Stimulated activated CD8-positive, alpha-beta memory T cell treated with anti-CD3 and anti-CD28 coated beads, Interleukin-4, amount 100 ng/mL, for 1 hour (primary cell): ENCODE data around the gene TULP4.
"Not testable (repeated sequence)": the region's sequence is repeated elsewhere in the genome, so short reads cannot be mapped to it uniquely, and the experiment has no call there.

Source experiments
- DNase-seq, 2 donors: peaks; one replicate each; pipeline ENCODE4 v3.0.0-alpha.2; 2020; ENCODE audit warnings: low read depth in 2 of 2, low spot score in 1 of 2

TULP4 gene

GRCh38 chr6:158499601-158500000 is 187.3 kb downstream of the TULP4 start:
- no peak for DNase-seq

DNA sequence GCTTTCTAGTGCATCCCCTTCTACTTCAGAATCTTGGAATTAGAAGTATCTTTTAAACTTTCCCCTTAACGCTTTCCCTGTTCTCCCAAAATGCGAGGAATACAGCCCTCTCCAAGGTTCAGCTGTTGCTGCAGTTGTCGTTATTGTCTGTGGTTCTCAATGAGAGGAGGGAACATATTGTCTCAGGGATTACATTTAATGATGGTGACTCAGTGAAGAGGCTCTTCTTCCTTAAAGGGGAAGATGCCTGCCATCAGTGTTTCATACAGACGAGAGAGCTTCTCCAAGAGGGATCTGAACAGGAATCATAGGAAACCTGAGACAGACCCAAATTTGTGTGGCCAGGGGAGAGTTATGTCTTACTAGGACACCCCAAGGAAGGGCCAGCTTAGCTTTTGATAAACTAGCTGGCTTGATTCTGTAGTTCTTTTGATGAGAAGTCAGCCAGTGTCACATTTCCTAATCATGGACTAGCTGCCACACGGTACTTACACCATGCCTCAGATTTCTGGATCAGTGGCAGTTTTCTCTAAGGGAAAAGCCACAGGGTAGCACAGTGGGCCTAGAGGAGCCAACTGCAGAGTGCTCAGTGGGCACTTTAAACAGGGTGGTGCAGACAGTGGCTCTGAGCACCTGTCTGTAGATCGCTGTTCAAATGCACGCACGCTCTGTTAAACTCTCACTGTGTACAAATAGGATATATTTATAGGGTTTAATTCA is 187.9 kb downstream of the TULP4 start:
- no peak for DNase-seq

GRCh38 chr6:158501360-158502262 is 189.3 kb downstream of the TULP4 start:
- DNase-seq, result no peak

GRCh38 chr6:158502263-158502950 is 190.1 kb downstream of the TULP4 start:
- DNase-seq, result no peak

DNA sequence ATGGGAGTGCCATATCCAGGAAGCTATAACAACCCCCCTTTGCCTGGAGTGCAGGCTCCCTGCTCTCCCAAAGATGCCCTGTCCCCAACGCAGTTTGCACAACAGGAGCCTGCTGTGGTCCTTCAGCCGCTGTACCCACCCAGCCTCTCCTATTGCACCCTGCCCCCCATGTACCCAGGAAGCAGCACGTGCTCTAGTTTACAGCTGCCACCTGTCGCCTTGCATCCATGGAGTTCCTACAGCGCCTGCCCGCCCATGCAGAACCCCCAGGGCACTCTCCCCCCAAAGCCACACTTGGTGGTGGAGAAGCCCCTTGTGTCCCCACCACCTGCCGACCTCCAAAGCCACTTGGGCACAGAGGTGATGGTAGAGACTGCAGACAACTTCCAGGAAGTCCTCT is 191.0 kb downstream of the TULP4 start:
- no peak for DNase-seq

DNA sequence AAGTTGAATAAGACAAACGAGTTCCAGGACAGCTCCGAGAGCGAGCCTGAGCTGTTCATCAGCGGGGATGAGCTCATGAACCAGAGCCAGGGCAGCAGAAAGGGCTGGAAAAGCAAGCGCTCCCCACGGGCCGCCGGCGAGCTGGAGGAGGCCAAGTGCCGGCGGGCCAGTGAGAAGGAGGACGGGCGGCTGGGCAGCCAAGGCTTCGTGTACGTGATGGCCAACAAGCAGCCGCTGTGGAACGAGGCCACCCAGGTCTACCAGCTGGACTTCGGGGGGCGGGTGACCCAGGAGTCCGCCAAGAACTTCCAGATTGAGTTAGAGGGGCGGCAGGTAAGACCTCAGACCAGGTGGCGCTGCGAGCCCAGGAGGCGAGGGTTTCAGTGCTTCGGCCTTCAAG is 191.6 kb downstream of the TULP4 start:
- DNase-seq, result no peak

DNA sequence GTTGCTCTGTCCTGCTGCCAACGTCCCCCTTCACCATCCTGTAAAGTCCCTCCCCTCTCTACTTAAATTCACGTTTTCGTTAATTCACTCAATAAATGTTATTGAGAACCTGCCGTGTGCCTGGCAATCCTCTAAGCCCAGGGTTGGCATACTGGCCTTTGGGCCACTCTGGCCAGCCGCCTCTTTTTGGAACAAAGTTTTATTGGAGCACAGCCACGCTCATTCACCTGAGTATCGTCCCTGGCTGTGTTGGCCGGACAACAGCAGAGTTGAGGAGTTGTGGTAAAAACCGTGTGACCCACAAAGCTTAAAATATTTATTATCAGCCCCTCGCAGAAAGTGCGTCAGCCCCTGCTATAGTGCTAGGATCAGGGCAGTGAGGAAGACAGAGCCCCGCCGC is 192.9 kb downstream of the TULP4 start:
- DNase-seq, result no peak

- DNase-seq, result no peak
Observed at GRCh38 chr6:158506601-158507000, 194.3 kb downstream of the TULP4 start.

DNA sequence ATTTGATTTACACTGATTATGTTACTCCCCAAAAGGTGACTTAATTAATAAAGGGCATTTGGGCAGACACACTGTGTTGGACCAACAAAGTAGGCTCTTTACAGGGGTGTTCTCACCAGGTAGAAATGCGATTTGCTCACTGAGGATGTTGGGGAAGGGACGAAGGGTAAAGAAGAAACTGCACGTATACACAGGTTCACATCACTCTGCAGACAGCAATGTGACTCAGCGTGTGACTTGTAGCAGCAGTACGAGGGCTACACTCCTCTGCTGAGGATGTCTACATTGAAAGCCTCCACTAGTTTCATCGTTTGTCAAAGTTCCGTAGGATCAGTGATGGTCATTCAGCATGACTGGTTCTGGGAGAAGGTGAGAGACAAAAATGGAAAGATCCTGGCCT is 194.9 kb downstream of the TULP4 start:
- DNase-seq, result no peak

- DNase-seq, result no peak
Observed at GRCh38 chr6:158508450-158508849, 196.2 kb downstream of the TULP4 start.

DNA sequence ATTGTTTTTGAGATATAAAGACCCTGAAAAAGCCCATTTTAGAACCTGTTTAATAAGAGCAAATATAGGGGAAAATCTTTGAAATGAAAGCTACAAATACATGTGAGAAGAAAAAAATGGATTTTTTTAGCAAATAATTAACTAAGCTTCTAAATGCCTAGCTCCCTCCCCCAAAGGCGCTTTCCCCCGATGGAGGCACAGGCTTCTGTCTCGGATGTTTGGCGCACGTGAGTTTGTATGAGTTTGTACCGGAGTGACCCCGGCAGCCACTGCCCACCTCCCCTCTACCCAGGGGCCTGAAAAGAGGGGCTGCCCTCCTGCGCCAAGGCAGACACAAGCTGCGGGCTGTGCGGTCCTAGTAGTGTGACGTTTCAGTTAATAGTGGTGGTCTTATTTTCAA is 197.2 kb downstream of the TULP4 start:
- no peak for DNase-seq

DNA sequence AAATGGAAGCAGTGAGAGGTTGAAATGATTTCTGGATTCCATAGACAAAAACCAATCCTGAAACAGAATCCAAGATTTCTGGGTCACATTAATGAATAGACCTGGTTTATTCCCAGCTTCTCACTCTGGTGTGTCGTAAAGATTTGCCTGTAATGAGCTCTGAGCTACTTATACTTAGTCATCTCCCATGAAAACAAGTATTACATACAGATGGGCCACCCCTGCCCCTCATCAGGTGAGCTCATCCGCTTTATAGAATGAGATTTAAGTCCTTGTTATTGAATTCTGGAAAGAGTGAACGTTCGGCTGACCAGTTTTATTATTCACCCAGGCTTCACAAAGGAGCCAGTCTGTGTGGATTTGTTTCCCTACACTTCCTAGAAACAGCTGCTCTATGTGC is 200.5 kb downstream of the TULP4 start:
- no peak for DNase-seq

DNA sequence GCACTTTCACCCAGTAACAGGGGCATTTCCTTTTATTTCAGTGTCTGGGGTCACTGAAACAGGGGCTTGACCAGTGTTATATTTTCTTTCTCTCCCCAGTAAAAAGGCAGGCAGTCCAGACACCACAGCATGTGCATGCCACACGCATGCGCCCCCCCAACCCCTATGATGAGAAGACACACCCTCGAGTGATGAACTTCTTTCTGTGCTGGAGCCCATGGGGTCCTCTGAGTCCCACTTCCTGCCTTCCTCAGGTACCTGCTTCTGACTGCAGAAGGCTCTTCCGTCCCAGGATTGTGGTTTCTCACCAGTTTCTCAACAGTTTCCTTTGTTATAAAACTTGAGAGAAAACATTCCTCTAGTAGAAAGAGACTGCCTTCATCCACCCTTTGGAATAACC is 201.9 kb downstream of the TULP4 start:
- DNase-seq, result no peak

DNA sequence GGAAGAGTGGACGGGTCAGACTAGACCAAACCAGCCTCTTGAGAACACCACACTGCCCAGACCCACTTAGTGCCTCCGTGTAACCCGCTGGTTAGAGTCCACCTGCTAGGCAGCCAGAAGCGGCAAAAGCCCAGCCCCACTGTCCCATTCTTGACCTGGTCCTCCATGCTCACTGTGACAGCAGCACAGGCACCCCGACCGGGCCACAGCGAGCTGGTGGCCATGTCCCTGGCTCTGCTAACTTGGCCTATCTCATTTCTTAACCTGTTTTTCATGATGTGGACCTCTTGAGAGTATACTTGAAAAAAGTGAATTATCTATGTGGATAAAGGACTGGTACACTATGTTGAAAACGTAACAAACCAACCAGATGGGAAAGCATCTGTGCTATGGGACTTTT is 202.7 kb downstream of the TULP4 start:
- DNase-seq, result no peak

DNA sequence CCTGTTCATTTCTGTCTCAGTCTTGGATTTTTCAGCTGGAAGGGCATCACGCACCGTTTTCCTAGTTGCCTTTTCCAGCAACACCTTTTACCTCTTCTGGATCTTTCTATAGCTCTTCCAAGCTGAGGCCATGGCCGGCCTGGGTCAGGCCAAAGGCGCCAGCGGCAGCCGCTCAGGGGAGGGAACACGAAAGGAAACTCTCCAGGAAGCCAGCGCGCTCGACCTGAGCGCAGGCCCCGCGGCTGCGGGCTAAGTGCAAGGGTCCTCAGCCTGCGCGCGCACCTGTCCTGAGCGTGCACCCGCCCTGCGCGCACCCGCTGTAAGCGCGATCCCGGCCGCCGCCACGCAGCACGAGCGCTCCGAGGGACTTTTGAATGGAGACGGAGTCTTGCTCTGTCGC is 203.8 kb downstream of the TULP4 start:
- DNase-seq, result no peak

DNA sequence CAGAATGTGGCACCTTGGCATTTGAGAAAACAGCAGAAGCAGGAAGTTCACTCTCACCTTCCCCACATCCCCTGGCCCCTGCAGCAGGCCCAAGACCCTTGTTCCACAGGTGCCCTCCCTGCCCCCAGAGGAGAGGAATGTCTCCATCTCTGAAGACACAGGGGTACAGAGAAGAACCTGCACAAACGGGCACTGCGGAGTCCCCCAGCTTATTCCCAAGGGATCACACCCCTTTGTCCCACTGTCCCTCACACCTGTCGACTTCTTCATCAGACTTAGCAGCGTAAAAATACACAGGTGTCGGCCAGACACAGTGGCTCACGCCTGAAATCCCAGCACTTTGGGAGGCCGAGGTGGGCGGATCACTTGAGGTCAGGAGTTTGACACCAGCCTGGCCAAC is 204.8 kb downstream of the TULP4 start:
- DNase-seq, result no peak

GRCh38 chr6:158517581-158517980 is 205.3 kb downstream of the TULP4 start:
- DNase-seq, result no peak

DNA sequence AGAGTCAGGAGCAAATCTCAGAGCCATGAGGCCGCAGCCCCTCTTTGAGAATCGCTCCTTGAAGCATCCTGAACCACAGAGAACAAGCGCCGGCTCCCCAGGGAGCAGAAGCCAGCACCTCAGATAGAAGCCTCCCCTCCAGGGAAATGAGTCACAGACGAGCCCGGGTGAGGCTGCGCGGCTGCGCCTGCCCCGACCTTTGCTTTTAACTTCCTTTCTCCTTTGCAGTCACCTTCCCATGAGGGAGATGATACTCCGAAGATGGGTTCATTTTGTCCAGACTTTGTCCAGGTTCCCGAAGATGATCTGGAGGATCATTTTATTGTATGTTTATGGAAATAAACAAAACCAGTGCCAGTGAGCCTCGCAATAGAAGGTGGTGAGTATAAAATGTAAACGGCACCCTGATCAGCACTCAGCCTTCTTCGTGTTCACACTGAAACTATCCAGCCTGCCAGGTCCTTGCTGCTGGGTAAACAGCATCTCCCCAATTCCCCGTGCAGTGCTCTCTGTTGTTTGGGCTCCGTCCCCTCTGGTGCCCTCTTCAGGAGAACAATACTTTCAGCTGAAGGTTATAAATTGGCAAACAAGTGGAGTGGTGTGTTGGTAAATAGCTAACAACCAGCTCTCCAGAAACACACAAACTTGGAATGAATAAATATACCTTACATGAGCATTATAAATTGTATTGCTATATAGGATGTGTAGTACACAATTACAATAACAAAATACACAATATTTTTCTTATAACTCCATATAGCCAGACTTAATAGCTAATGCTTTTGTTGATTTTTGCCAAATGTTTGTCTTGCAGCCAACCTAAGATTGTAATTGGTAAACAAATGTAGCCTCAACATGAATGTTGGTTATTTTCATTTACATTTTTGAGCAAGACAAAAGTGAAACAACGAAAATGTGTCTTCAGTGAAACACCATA is 206.2 kb downstream of the TULP4 start:
- DNase-seq, result no peak

DNA sequence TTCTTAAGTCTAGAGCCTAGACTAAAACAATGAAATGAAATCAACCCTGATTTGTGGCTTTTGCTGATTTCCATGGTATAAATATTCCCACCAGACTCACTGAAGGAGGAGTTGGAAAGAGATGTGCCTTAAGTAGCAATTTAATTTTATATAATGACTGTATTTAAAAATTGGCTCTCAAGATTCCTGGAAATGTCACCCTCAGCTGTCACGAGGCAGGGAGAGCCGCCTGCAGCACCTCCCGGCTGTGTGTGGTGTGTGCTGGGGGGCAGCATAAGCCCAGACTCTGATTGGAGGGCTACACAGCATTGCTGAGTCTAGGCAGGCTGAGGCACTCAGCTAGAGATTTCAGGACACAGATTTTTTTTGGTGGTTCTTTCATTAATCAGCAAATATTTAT is 207.0 kb downstream of the TULP4 start:
- DNase-seq, result no peak

- DNase-seq, result no peak
Observed at GRCh38 chr6:158519761-158520160, 207.5 kb downstream of the TULP4 start.

GRCh38 chr6:158520975-158521374 is 208.7 kb downstream of the TULP4 start:
- DNase-seq, result not testable (repeated sequence)
